Natural killer cell (primary cell): ENCODE measurements around the gene NIT1. TPM values are rescaled to one million over a fixed set of nuclear protein-coding genes. Genes with fewer than 3 reads are reported as not detected.
A peak's percentile ranks its signal among the peaks of the same experiment; 100 is the strongest.
"Not testable (repeated sequence)": the region's sequence is repeated elsewhere in the genome, so short reads cannot be mapped to it uniquely, and the experiment has no call there.

ENCODE experiments used
- ATAC-seq, 3 donors: fragments of 150-1000 bp in 2 of 3; fragments of 200-7000 bp in 1 of 3; cut with Tn5 transposase; 1 replicate in 1 of 3; 2 replicates in 2 of 3; pipeline ENCODE4 v1.10.0; 2021; ENCODE audit warnings: mild to moderate bottlenecking in 2 of 3, moderate library complexity in 2 of 3
- DNase-seq, 2 donors: peaks; one replicate each; pipeline versions ENCODE4 v3.0.0 to v3.0.0-alpha.2; 2013 to 2021; ENCODE audit warnings: mixed read lengths in 1 of 2
- H3K27ac ChIP-seq: one replicate; pipeline ENCODE4 v1.5.1; 2013; ENCODE audit warnings: mild to moderate bottlenecking, low read length
- H3K27me3 ChIP-seq: one replicate; pipeline ENCODE4 v1.6.1; 2013; ENCODE audit warnings: low read length; ENCODE audit not compliant: control insufficient read depth, insufficient read depth
- H3K36me3 ChIP-seq: one replicate; pipeline ENCODE4 v1.6.1; 2013; ENCODE audit warnings: low read length; ENCODE audit not compliant: control insufficient read depth, insufficient read depth
- H3K4me1 ChIP-seq: one replicate; pipeline ENCODE4 v1.6.1; 2013; ENCODE audit warnings: low read length; ENCODE audit not compliant: control insufficient read depth, insufficient read depth
- H3K4me3 ChIP-seq: one replicate; pipeline ENCODE4 v1.5.1; 2013; ENCODE audit warnings: low read length
- H3K9me3 ChIP-seq: one replicate; pipeline ENCODE4 v1.6.1; 2013; ENCODE audit warnings: low read length; ENCODE audit not compliant: control insufficient read depth, insufficient read depth
- H3K27ac Mint-ChIP-seq, 2 donors: one replicate each; pipeline ENCODE4 v1.8.0; 2022; ENCODE audit warnings: mild to moderate bottlenecking in 2 of 2, mixed read lengths in 2 of 2, moderate library complexity in 1 of 2
- H3K27me3 Mint-ChIP-seq, 2 donors: one replicate each; pipeline ENCODE4 v1.8.0; 2022; ENCODE audit warnings: low read depth in 2 of 2, mixed read lengths in 2 of 2
- H3K36me3 Mint-ChIP-seq: one replicate; pipeline ENCODE4 v1.8.0; 2022; ENCODE audit warnings: mixed read lengths
- H3K4me1 Mint-ChIP-seq, 2 donors: one replicate each; pipeline ENCODE4 v1.8.0; 2022; ENCODE audit warnings: mixed read lengths in 2 of 2
- H3K4me3 Mint-ChIP-seq: one replicate; pipeline ENCODE4 v1.8.0; 2022; ENCODE audit warnings: mild to moderate bottlenecking, moderate library complexity, mixed read lengths
- H3K9me3 Mint-ChIP-seq, 2 donors: one replicate each; pipeline ENCODE4 v1.8.0; 2022; ENCODE audit warnings: mixed read lengths in 2 of 2
- WGBS: methylation state at CpG from one replicate; pipeline ENCODE4 v1.1.7; 2013; ENCODE audit warnings: missing lambda C conversion rate; ENCODE audit not compliant: insufficient coverage; 5-methylcytosine and 5-hydroxymethylcytosine counted together
- intact Hi-C: fragments of 100-400 bp; cut with micrococcal nuclease; formaldehyde crosslinking; loops from one replicate; pipeline ENCODE4 v1.14.2; 2022
- total RNA-seq, 4 donors: library from RNA; stranded (reverse); fragments of 120-200 nt in 1 of 4; gene quantifications; one replicate each; pipeline versions ENCODE4 v1.2.3 to v1.2.4, GENCODE V29; 2013 to 2022
- TF ChIP-seq, protein P1 (sequence below): fragments of 200-600 bp; IDR thresholded peaks from one replicate; pipeline ENCODE4 v1.8.0; 2022; ENCODE audit warnings: antibody characterized with exemption

The NIT1 gene
- total RNA-seq, 3 donors from 2014 or later (not counting 1 experiment from before 2014, with no cell fraction given), result 26.5 to 31.7 (median 31.6) TPM

DNA sequence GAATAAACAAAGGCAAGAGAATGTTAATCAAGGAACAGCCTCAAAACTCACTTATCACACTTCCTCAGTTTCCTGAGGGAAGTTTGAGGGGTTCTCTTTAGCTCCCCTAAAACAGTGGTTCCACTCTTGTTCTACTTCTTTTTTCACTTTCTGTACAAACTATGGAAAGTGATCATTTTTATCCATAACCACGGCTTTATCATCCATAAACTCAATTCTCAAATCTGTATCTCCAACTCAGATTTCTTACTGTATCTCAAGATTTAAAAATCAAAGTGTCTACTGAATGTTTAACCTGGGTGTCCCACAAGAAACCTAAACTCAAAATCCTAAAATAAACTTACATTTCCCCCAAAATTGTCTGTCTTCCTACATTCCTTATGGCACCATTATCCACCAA lies 4.0 kb upstream of the NIT1 start:
- peaks cover 33 to 37% of the 10 kb centered on the region in 2 donors for H3K4me1 Mint-ChIP-seq
- DNase-seq (no peak), ATAC-seq (no peak)
- TF ChIP-seq, protein P1, sequence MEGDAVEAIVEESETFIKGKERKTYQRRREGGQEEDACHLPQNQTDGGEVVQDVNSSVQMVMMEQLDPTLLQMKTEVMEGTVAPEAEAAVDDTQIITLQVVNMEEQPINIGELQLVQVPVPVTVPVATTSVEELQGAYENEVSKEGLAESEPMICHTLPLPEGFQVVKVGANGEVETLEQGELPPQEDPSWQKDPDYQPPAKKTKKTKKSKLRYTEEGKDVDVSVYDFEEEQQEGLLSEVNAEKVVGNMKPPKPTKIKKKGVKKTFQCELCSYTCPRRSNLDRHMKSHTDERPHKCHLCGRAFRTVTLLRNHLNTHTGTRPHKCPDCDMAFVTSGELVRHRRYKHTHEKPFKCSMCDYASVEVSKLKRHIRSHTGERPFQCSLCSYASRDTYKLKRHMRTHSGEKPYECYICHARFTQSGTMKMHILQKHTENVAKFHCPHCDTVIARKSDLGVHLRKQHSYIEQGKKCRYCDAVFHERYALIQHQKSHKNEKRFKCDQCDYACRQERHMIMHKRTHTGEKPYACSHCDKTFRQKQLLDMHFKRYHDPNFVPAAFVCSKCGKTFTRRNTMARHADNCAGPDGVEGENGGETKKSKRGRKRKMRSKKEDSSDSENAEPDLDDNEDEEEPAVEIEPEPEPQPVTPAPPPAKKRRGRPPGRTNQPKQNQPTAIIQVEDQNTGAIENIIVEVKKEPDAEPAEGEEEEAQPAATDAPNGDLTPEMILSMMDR, result no peak
- Histone ChIP-seq H3K27ac (no peak overlapping the region), H3K9me3 (no peaks in the 10 kb centered on the region), H3K4me1 (peaks cover 27% of the 10 kb centered on the region), H3K27me3 (no peaks in the 10 kb centered on the region), H3K36me3 (peaks cover 4% of the 10 kb centered on the region), H3K4me3 (no peak overlapping the region)
- H3K27me3 Mint-ChIP-seq, result no peaks in the 10 kb centered on the region
- H3K36me3 Mint-ChIP-seq, result no peaks in the 10 kb centered on the region
- H3K9me3 Mint-ChIP-seq, result no peaks in the 10 kb centered on the region
- H3K27ac Mint-ChIP-seq, result no peak overlapping the region
- no peak overlapping the region for H3K4me3 Mint-ChIP-seq
- intact Hi-C loops, result no loop called here
- WGBS, result 26% methylated on average over 1 of the region's 1 CpG

DNA sequence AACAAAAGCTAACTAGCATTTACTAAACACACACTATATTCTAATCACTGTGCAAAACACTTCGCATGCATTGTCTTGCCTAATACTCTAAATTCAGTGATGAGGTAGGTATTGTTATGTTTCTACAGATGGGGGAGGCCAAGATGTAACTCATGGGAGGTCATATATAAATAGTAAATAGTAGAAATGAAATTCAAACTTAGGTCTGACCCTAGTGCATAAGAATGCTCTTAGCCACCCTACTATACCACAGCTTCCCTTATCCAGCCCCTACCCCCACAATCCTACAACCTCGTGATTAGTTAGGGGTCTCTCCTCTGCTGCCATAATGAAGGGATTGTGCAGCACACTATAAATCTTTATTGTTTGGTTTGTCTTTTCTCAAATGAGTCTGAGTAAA lies 3.3 kb upstream of the NIT1 start:
- intact Hi-C loops, result no loop called here
- Mint-ChIP-seq H3K9me3 (no peaks in the 10 kb centered on the region), H3K27ac (no peak overlapping the region), H3K27me3 (no peaks in the 10 kb centered on the region), H3K36me3 (no peaks in the 10 kb centered on the region), H3K4me1 (peaks cover 37 to 43% of the 10 kb centered on the region in 2 donors), H3K4me3 (no peak overlapping the region)
- Histone ChIP-seq H3K9me3 (no peaks in the 10 kb centered on the region), H3K27ac (no peak overlapping the region), H3K36me3 (peaks cover 2% of the 10 kb centered on the region), H3K4me3 (no peak overlapping the region), H3K4me1 (peaks cover 34% of the 10 kb centered on the region), H3K27me3 (no peaks in the 10 kb centered on the region)
- TF ChIP-seq, protein P1, result no peak
- ATAC-seq (no peak), DNase-seq (no peak)
- 100% methylated on average over 1 of the region's 2 CpGs for WGBS

DNA sequence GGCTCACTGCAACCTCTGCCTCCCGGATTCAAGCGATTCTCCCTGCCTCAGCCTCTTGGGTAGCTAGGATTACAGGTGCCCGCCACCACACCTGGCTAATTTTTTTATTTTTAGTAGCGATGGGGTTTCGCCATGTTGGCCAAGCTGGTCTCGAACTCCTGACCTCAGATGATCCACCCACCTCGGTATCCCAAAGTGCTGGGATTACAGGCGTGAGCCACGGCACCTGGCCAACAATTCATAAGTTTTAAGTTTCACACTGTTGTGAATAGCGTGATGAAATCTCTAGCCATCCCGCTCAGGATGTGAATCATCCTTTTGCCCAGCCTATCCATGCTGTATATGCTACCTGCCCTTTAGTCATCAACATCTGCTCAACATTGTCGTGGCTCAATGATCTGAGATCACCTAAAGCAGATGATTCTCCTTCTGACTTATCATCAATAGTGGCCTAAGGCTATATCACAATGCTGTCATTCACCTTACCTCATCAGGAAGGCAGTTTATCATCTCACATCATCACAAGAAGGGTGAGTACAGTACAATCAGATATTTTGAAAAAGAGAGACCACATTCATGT lies 2.7 kb upstream of the NIT1 start:
- no peak overlapping the region for H3K27ac ChIP-seq
- TF ChIP-seq, protein P1, result no peak
- no peaks in the 10 kb centered on the region for H3K36me3 Mint-ChIP-seq
- H3K9me3 ChIP-seq, result no peaks in the 10 kb centered on the region
- H3K4me1 ChIP-seq, result peaks cover 38% of the 10 kb centered on the region
- H3K27me3 ChIP-seq, result no peaks in the 10 kb centered on the region
- intact Hi-C loops, result no loop called here
- no peak for ATAC-seq
- H3K4me3 Mint-ChIP-seq, result no peak overlapping the region
- 91% methylated on average over 12 of the region's 12 CpGs for WGBS
- no peak overlapping the region for H3K27ac Mint-ChIP-seq
- peaks cover 44 to 50% of the 10 kb centered on the region in 2 donors for H3K4me1 Mint-ChIP-seq
- H3K36me3 ChIP-seq, result peaks cover 5% of the 10 kb centered on the region
- H3K27me3 Mint-ChIP-seq, result no peaks in the 10 kb centered on the region
- H3K4me3 ChIP-seq, result no peak overlapping the region
- no peaks in the 10 kb centered on the region for H3K9me3 Mint-ChIP-seq
- no peak for DNase-seq

DNA sequence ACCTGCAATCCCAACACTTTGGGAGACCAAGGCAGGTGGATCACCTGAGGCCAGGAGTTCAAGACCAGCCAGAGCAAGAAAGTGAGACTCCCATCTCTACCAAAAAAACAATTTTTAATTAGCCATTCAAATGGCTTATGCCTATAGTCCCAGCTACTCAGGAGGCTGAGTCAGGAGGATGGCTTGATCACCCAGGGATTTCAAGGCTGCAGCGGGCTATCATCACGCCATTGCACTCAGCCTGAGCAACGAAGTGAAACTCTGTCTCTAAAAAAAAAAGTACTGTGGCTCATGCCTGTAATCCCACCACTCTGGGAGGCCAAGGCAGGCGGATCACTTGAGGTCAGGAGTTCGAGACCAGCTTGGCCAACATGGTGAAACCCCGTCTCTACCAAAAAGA lies 1.9 kb upstream of the NIT1 start:
- peak overlapping the region; percentile 47 for H3K4me3 Mint-ChIP-seq

More for the DNA sequence above, 1.9 kb upstream of the NIT1 start:
- H3K9me3 ChIP-seq, H3K27me3 Mint-ChIP-seq, H3K4me3 ChIP-seq, H3K36me3 Mint-ChIP-seq, H3K27me3 ChIP-seq, H3K27ac ChIP-seq, H3K9me3 Mint-ChIP-seq, intact Hi-C loops, ATAC-seq, DNase-seq: not testable (repeated sequence)
- H3K4me1 ChIP-seq, result peaks cover 38% of the 10 kb centered on the region
- H3K36me3 ChIP-seq, result peaks cover 12% of the 10 kb centered on the region
- Mint-ChIP-seq H3K27ac (peak overlapping the region in 1 of 2 donors; percentile 36), H3K4me1 (peaks cover 46 to 51% of the 10 kb centered on the region in 2 donors)
- 88% methylated on average over 6 of the region's 6 CpGs for WGBS
